Muscle of leg (tissue), 11 donors: ENCODE data around the gene EOLA1. TPM values are rescaled to one million over a fixed set of nuclear protein-coding genes. Genes with fewer than 3 reads are reported as not detected.
"Not testable (repeated sequence)": the region's sequence is repeated elsewhere in the genome, so short reads cannot be mapped to it uniquely, and the experiment has no call there.

Experiments used
- DNase-seq: peaks from one replicate; pipeline ENCODE4 v3.0.0; 2013
- H3K27ac ChIP-seq: one replicate; pipeline ENCODE4 v1.5.1; 2013; ENCODE audit warnings: mild to moderate bottlenecking, low read length, control low read depth
- H3K27me3 ChIP-seq: one replicate; pipeline ENCODE4 v1.6.1; 2013; ENCODE audit warnings: low read length; ENCODE audit not compliant: control insufficient read depth, insufficient read depth
- H3K36me3 ChIP-seq: one replicate; pipeline ENCODE4 v1.6.1; 2013; ENCODE audit warnings: low read length; ENCODE audit not compliant: control insufficient read depth, insufficient read depth
- H3K4me1 ChIP-seq: one replicate; pipeline ENCODE4 v1.6.1; 2013; ENCODE audit warnings: low read length; ENCODE audit not compliant: control insufficient read depth, insufficient read depth
- H3K4me3 ChIP-seq: one replicate; pipeline ENCODE4 v1.5.1; 2013; ENCODE audit warnings: low read length, control low read depth
- H3K9me3 ChIP-seq: replicated peaks from 2 replicates; pipeline ENCODE4 v1.6.1; 2013; ENCODE audit warnings: low read depth, low read length; ENCODE audit not compliant: control insufficient read depth
- WGBS: methylation state at CpG from one replicate; pipeline ENCODE4 v1.1.5; 2013; ENCODE audit warnings: missing lambda C conversion rate; ENCODE audit not compliant: insufficient coverage; 5-methylcytosine and 5-hydroxymethylcytosine counted together
- polyA plus RNA-seq, 8 donors: library from polyadenylated mRNA; unstranded; fragments of 120-200 nt; gene quantifications; one replicate each; pipeline versions ENCODE4 v1.2.1 to v1.2.3, GENCODE V29; 2013; ENCODE audit warnings: inconsistent platforms in 1 of 8, low replicate concordance in 1 of 8; ENCODE audit not compliant: insufficient read length in 8 of 8, insufficient read depth in 1 of 8
- total RNA-seq: library from RNA; stranded (reverse); fragments of 120-200 nt; gene quantifications from one replicate; pipeline ENCODE4 v1.2.4, GENCODE V29; 2013

Gene EOLA1
- total and polyA plus RNA-seq, 9 donors: 19.9 to 26.3 (median 22.0) TPM

DNA sequence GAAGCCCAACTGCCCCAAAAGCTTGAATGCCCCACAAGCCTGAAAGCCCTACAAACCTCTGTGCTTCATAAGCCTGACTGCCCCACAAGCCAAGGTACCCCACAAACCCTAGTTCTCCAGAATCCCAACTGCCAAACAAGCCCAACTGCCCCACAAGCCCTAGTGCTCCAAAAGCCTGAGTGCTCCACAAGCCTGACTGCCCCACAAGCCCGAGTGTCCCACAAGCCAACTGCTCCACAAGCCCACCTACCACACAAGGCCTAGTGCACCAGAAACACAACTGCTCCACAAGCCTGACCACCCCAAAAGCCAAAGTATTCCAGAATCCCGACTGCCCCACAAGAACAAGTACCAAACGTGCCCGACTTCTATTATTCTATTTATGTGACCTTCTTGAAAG lies 22.5 kb downstream of the EOLA1 start:
- Histone ChIP-seq H3K36me3 (no peaks in the 10 kb centered on the region), H3K27me3 (peaks cover 9% of the 10 kb centered on the region), H3K9me3 (no peaks in the 10 kb centered on the region), H3K4me3 (no peak overlapping the region), H3K4me1 (no peaks in the 10 kb centered on the region), H3K27ac (no peak overlapping the region)
- no peak for DNase-seq
- no CpG with 5 or more reads among the region's 4 CpGs for WGBS

DNA sequence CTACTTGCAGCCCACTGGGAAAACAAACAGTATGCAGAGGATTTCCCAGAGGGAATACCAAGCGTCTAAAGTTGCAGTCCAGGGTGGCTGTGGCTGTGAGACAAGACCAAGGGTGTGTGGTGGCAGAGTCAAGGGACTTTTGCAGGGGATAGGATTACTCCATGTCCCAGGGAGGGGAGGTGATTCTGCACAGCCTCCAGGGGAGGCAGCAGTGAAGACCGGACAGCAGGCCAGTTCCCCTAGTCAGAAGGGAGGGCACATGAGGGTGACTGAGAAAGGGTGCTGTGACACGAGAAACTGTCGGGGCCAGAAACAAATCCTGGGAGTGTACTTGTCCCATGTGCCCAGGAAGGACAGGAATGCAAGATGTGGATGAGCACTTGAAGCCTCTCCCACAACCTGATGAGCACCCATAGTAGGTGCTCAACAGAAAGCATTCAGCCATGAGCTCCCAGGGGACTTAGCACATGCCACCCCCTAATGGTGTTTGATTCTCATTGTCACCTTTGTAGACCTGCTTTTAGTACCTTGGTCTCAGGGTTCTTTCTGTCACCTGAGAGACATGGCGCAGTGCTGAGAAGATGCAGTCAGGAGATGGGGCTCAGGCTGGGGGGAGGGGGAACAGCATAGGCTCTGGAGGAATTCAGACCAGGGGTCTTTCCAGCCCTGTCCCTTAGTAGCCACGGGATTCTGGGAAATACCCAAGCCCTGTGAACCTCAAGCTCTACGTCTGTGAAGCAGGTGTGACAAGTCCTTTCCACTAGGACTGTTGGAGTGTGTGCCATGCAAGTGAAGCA lies 27.0 kb downstream of the EOLA1 start:
- H3K36me3 ChIP-seq: no peaks in the 10 kb centered on the region
- H3K9me3 ChIP-seq: no peaks in the 10 kb centered on the region
- 67% methylated on average over 7 of the region's 7 CpGs for WGBS
- DNase-seq: no peak
- peaks cover 17% of the 10 kb centered on the region for H3K27me3 ChIP-seq
- no peaks in the 10 kb centered on the region for H3K4me1 ChIP-seq
- no peak overlapping the region for H3K4me3 ChIP-seq
- no peak overlapping the region for H3K27ac ChIP-seq

DNA sequence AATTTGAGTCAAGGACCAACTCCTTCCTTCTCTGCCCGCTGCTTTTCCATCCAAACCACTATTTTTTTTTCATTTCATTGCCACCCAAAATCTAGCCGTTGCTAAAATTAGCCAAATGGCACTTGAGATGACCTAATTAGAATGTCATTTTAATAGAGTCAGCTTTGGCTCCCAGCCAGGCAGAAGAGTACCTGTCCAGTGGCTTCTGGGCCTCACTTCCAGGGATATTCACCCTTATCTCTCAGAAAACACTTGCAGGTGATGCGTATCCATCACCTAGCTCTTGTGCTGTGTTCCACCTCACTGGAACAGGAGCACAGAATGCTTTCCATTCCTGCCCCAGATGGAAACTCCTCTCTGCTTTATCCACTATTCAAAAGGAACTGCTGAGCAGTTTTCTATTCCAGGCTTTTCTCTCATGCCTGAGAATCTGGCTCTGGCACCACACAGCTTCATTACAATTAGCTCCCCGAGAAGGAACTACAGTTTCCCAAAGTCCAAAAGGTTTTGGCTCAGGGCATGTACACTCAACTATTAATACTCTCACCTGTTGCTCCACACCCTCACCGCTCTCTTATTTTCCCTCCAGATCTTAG lies 28.0 kb downstream of the EOLA1 start:
- no peaks in the 10 kb centered on the region for H3K4me1 ChIP-seq
- peaks cover 13% of the 10 kb centered on the region for H3K27me3 ChIP-seq
- H3K27ac ChIP-seq: no peak overlapping the region
- 79% methylated on average over 3 of the region's 5 CpGs for WGBS
- DNase-seq: no peak
- H3K4me3 ChIP-seq: no peak overlapping the region
- H3K9me3 ChIP-seq: no peaks in the 10 kb centered on the region
- no peaks in the 10 kb centered on the region for H3K36me3 ChIP-seq

DNA sequence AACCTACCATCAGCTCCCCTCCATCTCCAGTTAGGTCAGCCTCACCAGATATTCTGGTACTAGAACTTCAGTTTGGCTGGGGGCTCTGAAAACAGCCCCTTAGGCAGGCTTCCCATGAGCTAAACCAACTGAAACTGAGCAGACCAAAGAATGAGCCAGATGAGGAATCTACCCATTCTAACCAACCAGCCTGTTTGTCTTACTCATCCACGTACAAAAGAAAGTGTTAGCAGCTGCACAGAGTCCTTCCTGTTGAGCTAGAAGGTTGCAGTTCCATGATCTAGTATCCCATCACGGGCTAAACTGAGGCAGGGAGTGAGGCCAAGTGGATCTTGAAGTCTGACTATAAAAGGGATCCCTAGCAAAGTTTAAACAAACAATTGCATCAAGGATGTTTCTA lies 29.0 kb downstream of the EOLA1 start:
- WGBS: 71% methylated on average over 1 of the region's 2 CpGs
- H3K9me3 ChIP-seq: no peaks in the 10 kb centered on the region
- no peak overlapping the region for H3K27ac ChIP-seq

DNA sequence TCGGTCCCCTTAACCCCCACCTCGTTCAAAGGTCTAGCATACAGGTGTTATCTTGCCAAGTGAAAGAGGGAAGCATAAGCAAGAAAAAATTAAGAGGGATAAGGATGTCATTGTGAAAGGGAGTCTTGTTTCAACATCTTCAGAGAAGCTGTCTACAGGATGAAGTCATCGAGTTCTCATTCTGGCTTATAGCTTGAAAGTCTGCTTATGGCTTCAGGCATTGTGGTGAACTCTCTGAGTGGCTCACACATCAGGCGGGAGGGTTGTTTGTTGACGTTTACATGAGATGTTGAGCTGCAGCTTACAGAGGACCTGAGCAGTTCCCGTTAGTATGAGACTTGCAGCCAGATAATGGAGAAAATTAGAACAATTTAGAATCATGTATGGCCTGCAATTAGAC lies 29.9 kb downstream of the EOLA1 start:
- H3K9me3 ChIP-seq: no peaks in the 10 kb centered on the region
- H3K4me1 ChIP-seq: no peaks in the 10 kb centered on the region
- H3K36me3 ChIP-seq: no peaks in the 10 kb centered on the region
- DNase-seq: no peak
- H3K27ac ChIP-seq: no peak overlapping the region
- peaks cover 13% of the 10 kb centered on the region for H3K27me3 ChIP-seq
- 33% methylated on average over 3 of the region's 6 CpGs for WGBS
- no peak overlapping the region for H3K4me3 ChIP-seq

More for the DNA sequence above, 29.0 kb downstream of the EOLA1 start:
- Histone ChIP-seq H3K4me1 (no peaks in the 10 kb centered on the region), H3K4me3 (no peak overlapping the region), H3K27me3 (peaks cover 13% of the 10 kb centered on the region), H3K36me3 (no peaks in the 10 kb centered on the region)
- DNase-seq: no peak

DNA sequence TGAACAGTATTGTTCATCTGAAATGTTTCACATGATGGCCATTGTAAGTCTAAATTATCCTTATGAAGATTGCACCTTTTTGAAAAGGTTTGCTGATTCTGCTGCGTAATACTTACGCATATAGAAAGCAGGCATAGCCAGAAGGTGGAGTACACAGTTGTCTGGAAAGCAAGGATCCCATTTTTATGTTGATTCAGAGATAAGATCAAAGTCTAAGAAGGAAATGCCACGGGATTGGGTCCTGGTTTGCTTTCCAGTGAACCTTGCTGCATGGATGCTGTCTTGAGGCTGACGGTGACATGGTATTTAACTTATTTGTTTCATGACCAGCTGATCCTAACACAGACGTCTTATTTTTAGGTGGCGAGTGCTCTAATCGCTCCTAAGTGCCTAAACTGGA lies 31.0 kb downstream of the EOLA1 start:
- no peaks in the 10 kb centered on the region for H3K4me1 ChIP-seq
- 61% methylated on average over 7 of the region's 7 CpGs for WGBS
- no peaks in the 10 kb centered on the region for H3K9me3 ChIP-seq
- no peaks in the 10 kb centered on the region for H3K36me3 ChIP-seq
- H3K27ac ChIP-seq: no peak overlapping the region
- no peak overlapping the region for H3K4me3 ChIP-seq
- no peak for DNase-seq
- H3K27me3 ChIP-seq: peaks cover 13% of the 10 kb centered on the region

DNA sequence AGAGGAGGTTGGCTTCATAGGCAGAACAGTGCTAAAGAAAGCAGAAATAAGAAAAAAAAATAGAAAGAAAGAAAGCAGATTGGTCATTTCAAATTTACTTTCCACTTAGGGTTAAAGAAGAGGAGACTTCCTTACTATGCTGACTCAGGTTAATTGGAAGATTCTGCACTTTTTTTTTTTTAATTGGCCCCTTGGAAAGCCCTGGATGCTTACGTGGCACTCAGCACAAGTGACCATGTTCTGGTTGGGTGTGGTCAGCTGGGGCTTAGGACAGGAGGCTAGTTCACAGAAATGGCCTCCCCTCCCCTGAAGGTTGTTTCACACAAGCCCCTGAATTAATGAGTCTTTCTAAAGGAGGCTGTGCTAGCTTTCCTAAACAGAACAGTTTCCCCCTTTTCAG lies 31.9 kb downstream of the EOLA1 start:
- DNase-seq: no peak
- no peak overlapping the region for H3K27ac ChIP-seq
- peaks cover 9% of the 10 kb centered on the region for H3K27me3 ChIP-seq
- no peak overlapping the region for H3K4me3 ChIP-seq
- H3K4me1 ChIP-seq: no peaks in the 10 kb centered on the region
- H3K36me3 ChIP-seq: no peaks in the 10 kb centered on the region
- WGBS: no CpG with 5 or more reads among the region's 1 CpG
- H3K9me3 ChIP-seq: no peaks in the 10 kb centered on the region

DNA sequence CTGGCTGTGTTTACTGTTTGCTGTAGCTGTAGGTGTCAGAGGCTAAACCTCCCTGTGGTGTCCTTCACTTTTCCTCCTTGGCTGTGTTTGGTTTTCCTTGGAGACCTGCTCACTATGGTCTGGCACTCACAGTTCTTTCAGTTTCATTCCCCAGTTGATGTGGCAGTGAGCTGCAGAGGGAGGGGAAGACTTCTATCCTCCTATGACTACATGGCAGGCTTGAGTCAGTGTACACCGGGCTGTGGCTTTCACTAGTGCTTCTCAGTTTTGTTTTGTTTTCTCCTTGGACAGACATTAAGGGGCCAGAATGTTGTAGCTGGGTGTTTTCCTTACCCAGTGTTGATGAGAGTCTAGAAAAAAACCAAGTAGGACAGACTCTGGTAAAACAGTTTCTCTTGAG lies 32.6 kb downstream of the EOLA1 start:
- no CpG with 5 or more reads among the region's 1 CpG for WGBS
- H3K9me3 ChIP-seq, H3K4me1 ChIP-seq, DNase-seq, H3K4me3 ChIP-seq, H3K27me3 ChIP-seq, H3K36me3 ChIP-seq, H3K27ac ChIP-seq: not testable (repeated sequence)

DNA sequence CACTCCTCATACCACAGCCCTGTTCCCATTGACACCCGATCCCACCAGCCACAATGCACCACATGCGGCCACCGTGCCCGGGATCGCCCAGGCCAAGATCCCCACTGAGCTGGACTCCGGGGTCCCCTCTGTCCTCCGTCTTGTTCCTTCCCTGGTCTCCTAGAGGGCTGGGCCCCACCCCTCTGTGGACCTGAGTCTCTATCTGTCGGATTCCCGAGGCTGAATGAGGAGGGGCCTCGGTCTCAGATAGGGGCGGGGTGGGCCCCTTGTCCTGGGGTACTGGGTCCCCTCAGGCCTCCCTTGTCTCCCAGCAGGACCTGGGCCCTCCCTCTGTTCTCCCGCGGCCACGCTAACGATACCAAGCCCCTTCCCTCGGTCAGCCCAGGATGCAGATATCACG lies 44.8 kb downstream of the EOLA1 start:
- DNase-seq, H3K9me3 ChIP-seq, H3K27me3 ChIP-seq, H3K27ac ChIP-seq, H3K4me1 ChIP-seq, H3K36me3 ChIP-seq, H3K4me3 ChIP-seq: not testable (repeated sequence)
- WGBS: no CpG with 5 or more reads among the region's 17 CpGs

DNA sequence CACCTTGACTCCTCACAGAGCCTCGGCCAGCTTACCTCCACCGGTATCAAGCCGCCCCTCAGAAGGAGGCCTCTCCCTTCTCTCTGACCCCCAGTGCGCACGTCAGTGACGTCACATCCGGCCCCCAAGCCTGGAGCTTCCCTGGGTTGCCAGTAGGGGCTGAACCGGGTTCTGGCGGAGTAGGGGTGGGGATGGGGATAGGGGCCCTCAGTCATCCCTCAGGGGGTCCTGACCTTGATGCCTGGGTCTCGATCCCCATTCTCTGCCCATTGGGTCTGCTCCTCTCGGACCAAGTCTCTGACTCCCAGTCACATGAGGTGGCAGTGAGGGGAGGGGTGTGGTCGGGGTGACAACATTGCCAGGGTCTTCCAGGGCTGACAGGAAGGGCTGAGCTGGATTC lies 46.5 kb downstream of the EOLA1 start, which contains the start of gene MAGEA9B:
Gene MAGEA9B (minus strand): TSS at position 101 of the 400 bp plus-strand sequence. CDS start 4,280 bp downstream, outside the sequence.
- DNase-seq, H3K36me3 ChIP-seq, H3K4me1 ChIP-seq, H3K27ac ChIP-seq, H3K4me3 ChIP-seq, H3K9me3 ChIP-seq, H3K27me3 ChIP-seq: not testable (repeated sequence)
- WGBS: no CpG with 5 or more reads among the region's 12 CpGs
